Stimulated activated CD4-positive, alpha-beta T cell treated with anti-CD3 and anti-CD28 coated beads, TNF-alpha, amount 100 ng/mL, for 4 hours (primary cell): ENCODE measurements around the gene SFSWAP.
"Not testable (repeated sequence)": the region's sequence is repeated elsewhere in the genome, so short reads cannot be mapped to it uniquely, and the experiment has no call there.

Experiments
- DNase-seq, 3 experiments: peaks; one replicate each; pipeline ENCODE4 v3.0.0-alpha.2; 2020; ENCODE audit warnings: low read depth in 3 of 3

SFSWAP gene

DNA sequence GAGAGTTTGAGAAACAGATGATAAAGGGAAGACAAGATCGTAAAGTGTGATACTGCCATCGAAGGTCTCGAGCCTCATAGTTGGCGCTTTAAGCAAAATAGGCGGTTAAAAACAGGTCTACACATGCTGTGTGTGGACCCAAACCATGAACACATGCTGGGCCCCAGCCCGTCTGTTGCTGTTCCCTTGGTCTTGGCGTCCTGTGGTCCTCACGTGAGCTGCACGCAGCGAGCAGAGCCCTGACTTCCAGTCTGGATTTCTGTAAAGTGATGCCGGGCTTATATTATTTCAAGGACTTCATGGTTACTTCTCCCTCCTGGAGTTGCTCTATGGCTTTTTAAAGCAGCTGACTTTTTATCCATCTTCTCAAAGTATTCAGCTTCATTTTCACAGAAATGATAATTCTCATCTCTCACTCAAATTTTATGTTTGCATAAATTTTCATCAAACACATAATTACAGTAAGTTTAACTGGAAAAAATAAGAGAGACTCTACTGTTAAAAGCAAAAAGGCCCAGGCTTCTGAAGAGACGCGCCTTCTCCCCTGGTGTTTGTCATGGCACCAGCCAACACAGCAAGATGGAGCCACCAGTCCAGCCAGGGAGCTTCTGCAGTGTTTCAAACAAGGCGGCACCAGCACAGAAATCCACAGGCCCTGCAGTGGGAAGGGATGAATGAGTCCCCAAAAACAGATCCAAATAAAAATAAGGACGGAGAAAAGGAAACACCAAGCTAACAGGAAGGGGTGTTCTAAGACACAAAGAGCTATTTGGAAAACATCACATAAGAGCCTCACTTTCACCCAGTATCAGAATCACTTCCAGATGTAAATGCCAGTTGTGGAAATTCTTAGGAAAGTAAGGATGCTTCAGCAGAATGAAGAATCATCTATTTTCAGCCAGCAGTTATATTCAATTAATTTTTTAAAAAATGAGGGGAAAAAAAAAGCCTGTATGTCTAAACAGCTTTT lies 24.9 kb downstream of the SFSWAP start:
- DNase-seq: no peak

DNA sequence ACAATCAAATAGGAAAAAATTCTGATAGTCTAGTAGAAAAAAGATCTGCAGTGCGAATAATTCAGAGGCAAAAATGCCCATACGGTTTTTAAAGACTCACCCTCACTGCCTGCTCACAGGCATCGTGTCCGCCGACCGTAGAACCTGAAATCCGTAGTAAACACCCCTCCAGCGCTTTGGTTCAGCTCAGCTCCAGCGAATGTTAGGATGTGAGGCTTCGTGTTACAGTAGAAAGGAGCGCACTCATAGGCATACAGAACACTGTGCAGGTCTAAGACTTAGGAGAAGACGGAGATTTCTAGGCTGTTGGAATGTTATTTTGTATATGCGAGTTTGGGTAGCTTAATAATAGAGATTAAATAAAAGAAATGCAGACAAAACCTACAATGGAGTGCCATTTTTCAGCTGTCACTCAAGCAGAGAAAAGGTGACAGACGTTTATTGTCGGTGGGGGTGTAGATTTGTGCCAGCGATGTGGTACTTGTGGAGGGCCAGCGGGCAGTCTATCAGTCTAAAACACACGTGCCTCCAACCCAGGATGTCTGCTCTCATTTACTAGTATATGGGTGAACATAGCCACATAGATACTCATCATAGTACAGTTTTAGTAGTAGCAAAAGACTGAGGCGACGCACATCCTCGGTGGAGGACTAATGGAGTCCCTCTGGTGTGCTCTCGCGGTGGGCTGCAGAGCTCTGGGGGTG lies 25.7 kb downstream of the SFSWAP start:
- no peak for DNase-seq

GRCh38 chr12:131737150-131737827 lies 26.4 kb downstream of the SFSWAP start:
- no peak for DNase-seq

GRCh38 chr12:131738196-131738595 lies 27.3 kb downstream of the SFSWAP start:
- DNase-seq: no peak

DNA sequence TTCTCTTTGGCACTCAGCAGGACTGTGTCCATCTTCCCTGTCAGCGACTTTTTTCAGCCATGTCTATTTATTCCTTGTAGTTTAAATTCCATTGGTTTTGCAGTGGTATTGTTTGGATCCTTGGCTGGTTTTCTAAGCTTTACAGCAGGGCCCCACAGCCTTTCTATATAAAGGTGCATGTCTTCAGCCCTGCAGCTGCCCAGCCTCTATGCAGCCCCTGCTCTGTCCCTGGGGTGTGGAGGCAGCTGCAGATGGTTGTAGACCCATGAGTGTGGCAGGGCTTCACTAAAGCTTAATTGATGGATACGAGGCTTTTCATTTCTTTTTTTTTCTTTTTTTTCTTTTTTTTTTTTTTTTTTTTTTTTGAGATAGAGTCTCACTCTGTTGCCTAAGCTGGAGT lies 29.7 kb downstream of the SFSWAP start:
- DNase-seq: no peak

DNA sequence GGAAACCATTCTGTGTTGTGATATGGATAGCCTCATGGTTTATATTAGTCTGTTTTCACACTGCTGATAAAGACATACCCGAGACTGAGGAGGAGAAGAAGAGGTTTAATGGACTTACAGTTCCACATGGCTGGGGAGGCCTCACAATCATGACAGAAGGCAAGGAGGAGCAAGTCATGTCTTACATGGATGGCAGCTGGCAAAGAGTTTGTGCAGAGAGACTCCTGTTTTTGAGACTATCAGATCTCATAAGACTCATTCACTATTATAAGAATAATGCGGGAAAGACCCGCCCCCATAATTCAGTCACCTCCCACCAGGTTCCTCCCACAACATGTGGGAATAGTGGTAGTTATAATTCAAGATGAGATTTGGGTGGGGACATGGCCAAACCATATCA lies 31.9 kb downstream of the SFSWAP start:
- not testable (repeated sequence) for DNase-seq

DNA sequence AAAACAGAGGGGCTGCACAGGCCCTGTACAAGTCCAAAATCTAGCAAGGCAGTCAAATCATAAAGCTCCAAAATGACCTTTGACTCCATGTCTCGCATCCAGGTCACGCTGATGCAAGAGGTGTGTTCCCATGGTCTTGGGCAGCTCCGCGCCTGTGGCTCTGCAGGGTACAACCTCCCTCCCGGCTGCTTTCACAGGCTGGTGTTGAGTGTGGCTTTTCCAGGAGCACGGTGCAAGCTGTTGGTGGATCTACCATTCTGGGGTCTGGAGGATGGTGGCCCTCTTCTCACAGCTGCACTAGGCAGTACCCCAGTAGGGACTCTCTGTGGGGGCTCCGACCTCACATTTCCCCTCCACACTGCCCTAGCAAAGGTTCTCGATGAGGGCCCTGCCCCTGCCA lies 32.5 kb downstream of the SFSWAP start:
- DNase-seq: not testable (repeated sequence)

- DNase-seq: not testable (repeated sequence)
These were observed 33.0 kb downstream of the SFSWAP start for GRCh38 chr12:131743880-131744279.

DNA sequence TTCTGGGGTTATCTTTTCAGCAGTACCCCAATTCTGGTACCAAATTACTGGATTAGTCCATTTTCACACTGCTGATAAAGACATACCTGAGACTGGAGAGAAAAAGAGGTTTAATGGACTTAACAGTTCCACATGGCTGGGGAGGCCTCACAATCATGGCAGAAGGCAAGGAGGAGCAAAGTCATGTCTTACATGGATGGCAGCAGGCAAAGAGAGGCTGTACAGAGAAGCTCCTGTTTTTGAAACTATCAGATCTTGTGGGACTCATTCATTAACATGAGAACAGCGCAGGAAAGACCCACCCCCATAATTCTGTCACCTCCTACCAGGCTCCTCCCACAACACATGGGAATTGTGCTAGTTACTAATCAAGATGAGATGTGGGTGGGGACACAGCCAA lies 33.8 kb downstream of the SFSWAP start:
- not testable (repeated sequence) for DNase-seq

GRCh38 chr12:131745706-131746105 lies 34.8 kb downstream of the SFSWAP start:
- DNase-seq: no peak

GRCh38 chr12:131747276-131748177 lies 36.6 kb downstream of the SFSWAP start:
- DNase-seq: no peak

DNA sequence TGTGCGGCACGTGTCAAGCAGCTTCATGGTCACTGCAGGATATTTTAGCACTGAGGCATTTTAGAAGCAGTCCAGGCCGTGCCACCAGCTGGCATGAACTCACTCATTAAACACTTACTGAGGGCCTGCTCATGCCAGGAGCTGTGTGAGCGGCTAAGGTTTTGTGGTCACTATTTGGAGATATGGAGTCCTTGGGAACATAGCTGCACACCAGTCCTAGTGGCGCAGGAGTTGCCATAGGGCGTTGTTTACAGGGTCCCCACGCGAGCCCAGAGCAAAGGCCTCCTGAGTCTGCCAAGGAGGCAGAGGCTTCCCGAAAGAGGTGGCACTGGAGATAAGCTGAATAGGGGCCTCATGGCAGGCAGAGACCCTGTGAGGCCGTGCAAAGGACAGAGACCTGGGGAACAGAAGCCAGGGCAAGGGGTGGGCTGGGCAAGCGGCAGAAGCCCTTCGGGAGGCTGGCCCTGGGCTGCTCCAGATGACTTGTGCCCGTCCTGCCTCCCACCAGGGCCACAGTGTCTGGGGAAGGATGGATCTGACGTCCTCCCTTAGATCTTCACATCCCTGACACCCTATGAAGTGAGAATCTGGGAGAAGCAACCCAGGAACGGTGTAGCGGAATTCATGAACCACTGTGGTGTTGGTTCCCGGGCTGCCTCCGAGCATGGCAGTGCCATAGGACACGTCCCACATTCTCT lies 38.9 kb downstream of the SFSWAP start:
- DNase-seq: no peak

DNA sequence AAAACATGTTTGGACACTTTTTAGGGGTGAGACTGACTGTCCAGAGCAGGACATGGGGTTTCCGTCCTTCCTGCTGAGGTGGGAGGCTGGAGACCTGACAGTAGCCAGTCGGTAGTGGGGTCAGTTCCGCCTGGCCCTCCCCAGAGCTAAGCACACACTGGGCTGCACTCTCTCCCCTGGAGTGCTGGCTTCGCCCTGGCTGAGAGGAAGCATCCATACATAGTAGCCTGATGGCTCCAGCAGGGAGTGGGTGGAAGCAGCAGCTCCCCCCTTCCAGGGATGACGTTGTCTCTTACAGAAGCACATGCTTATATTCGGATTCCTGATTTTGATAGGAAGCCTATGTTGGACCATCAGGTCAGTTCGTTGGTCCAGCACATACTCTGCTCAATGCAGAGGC lies 40.4 kb downstream of the SFSWAP start:
- no peak for DNase-seq

GRCh38 chr12:131752451-131752850 lies 41.6 kb downstream of the SFSWAP start:
- no peak for DNase-seq

GRCh38 chr12:131753005-131753404 lies 42.1 kb downstream of the SFSWAP start:
- DNase-seq: no peak

DNA sequence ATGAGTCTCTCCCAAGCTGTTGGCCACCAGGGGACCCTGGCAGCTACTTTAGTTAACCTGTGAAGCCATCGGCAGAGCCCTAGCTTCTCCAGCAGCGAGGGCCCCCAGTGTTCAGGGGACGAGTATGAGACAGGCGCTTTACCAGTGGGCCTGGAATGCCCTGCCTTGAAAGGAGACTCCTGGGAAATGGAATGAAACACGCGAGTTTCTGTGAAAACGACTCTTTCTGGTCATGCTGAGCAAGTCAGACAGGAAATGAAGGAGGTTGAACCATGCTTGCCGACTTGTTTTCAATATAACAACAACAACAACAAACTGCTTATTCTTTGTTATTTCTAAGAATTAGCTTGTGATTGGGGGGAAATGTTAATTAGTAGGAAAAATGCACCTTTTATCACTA lies 42.9 kb downstream of the SFSWAP start:
- no peak for DNase-seq

DNA sequence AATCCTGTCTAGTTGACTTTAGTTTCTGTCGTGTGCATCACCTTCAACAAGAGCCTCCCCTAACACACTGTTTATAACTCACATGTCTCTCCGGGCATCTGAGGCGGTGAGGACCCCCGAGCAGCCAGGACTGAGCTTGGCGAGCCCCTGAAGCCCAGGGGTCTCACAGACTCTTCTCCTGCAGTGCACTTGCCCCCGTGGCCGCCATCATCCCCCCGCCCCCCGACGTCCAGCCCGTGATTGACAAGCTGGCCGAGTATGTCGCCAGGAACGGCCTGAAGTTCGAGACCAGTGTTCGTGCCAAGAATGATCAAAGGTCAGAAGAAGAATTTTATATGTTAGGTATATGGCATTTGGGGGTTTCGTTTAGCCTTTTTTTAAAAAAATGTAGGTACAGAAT lies 43.3 kb downstream of the SFSWAP start:
- no peak for DNase-seq

DNA sequence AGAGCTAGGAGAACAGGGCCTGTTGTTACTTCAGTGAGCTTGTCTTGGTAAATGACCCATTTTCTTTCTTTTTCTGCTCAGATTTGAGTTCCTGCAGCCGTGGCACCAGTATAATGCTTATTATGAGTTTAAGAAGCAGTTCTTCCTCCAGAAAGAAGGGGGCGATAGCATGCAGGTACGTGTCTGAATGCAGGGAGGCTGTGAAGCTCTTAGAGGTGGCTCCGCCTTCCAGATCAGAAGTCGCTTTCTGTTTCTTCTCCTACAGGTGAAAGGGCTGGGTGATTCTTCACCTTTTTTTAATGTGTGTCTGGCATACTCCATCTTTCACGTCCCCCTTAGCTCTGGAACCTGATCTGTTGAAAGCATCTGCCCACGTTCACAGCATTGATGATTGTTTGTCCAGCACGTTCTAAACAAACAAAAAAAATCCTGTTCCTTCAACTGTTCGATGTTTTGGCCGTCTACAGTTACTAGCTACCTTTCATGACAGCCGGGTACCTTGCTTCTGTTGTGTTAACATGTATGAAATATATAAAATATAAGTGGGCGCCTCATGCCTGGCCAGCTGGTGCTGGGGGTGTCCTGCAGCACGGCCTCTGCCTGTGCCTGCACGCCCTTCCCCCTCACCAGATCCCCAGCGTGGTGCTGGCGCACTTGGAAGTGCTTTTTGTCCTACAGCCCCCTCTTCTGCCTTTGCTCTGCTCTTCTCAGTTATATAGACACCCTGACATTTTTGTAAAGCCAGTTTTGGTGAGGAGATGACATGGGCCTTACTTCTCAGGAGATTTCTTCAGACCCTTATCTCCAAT lies 44.6 kb downstream of the SFSWAP start:
- no peak for DNase-seq

DNA sequence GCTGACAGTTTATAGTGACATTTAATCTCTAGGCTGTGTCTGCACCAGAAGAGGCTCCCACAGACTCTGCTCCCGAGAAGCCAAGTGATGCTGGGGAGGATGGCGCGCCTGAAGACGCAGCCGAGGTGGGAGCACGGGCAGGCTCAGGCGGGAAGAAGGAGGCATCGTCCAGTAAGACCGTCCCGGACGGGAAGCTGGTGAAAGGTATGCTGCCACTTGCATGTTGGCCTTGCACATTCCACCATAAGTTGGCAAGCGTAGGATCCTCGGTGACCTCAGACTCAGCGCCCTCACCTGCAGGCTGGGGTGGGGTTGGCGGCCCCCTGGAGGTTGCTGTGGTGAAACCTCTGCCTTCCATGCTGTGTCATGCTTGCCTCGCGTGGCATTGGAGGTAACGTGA lies 45.6 kb downstream of the SFSWAP start:
- DNase-seq: no peak

DNA sequence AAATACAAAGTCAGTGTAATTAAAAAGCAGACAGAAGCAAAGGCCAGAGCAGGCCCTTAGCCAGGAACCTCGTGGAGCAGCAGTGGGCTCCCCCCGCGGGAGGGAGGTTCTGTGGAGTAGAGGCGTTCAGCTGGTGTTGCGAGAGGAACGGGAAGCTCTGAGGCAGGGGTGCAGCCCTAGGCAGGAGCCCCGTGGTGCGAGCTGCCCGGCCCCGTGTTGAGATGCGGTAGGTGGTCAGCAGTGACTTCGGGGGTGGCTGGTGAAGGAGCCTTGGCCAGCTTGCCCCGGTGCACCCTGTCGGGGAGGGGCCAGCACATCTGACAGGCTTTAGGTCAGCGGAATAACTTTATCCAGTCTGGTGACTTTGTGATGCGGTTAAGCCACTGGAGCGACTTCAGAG lies 46.2 kb downstream of the SFSWAP start:
- no peak for DNase-seq
